ENCODE data around the gene SLC12A8. TPM values are rescaled to one million over a fixed set of nuclear protein-coding genes. Genes with fewer than 3 reads are reported as not detected.

The SLC12A8 gene
- total RNA-seq, 1 donor from 2014 or later, result 2.2 TPM

DNA sequence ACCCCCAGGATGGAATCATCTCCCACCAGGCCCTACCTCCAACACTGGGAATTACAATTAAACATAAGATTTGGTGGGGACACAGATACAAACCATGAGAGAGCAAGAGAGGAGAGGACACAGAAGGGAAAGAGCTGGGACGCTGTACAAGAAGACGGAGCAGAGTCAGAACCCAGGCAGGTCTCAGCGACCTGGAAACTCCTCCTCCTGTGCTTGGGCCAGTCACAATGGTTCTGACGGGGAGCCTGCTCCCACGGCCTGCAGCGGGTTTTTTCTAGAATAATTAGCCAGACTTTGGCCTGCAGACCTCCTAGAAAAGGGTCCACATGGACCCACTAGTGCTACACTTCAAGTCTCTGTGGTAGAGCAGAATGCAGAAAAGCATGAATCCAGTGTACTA is 5.6 kb downstream of the SLC12A8 start:
- Histone ChIP-seq H3K79me2 (ENCODE audit: low read depth) (no peaks in the 10 kb centered on the region), H3K27ac (no peak overlapping the region), H3K27me3 (no peaks in the 10 kb centered on the region), H4K20me1 (ENCODE audit: low read depth) (no peaks in the 10 kb centered on the region), H3K4me2 (no peak overlapping the region), H3K9me3 (ENCODE audit: low read depth) (no peaks in the 10 kb centered on the region), H3K36me3 (no peaks in the 10 kb centered on the region), H3K4me3 (no peak overlapping the region), H3F3A (ENCODE audit: low read depth) (no peaks in the 10 kb centered on the region), H3K4me1 (peaks cover 4% of the 10 kb centered on the region), H2AFZ (replicated peaks) (no peak overlapping the region), H3K9ac (no peak overlapping the region)
- peaks cover 13% of the 10 kb centered on the region for H3K27me3 Mint-ChIP-seq (ENCODE audit: insufficient read depth, low read depth)
- H3K4me1 Mint-ChIP-seq, result peaks cover 8% of the 10 kb centered on the region
- peaks cover 11% of the 10 kb centered on the region for H3K9me3 Mint-ChIP-seq
- H3K27ac Mint-ChIP-seq, result no peak overlapping the region
- no peak for TF ChIP-seq EZH2phosphoT487 (IDR thresholded peaks at IDR 0.05)
- no peak for TF ChIP-seq CTCF (IDR thresholded peaks at IDR 0.05)
- no peak for TF ChIP-seq EZH2 (IDR thresholded peaks at IDR 0.05)
- H3K36me3 Mint-ChIP-seq, result peaks cover 4% of the 10 kb centered on the region
- no peak for DNase-seq (ENCODE audit: low spot score)
- no peak overlapping the region for H3K4me3 Mint-ChIP-seq

- Histone ChIP-seq H2AFZ (replicated peaks) (no peak overlapping the region), H3K4me1 (no peaks in the 10 kb centered on the region), H3K27ac (no peak overlapping the region), H3K4me2 (no peak overlapping the region), H3F3A (ENCODE audit: low read depth) (no peaks in the 10 kb centered on the region), H3K9ac (no peak overlapping the region), H3K4me3 (no peak overlapping the region), H3K79me2 (ENCODE audit: low read depth) (no peaks in the 10 kb centered on the region), H3K36me3 (no peaks in the 10 kb centered on the region), H3K9me3 (ENCODE audit: low read depth) (no peaks in the 10 kb centered on the region), H3K27me3 (no peaks in the 10 kb centered on the region), H4K20me1 (ENCODE audit: low read depth) (no peaks in the 10 kb centered on the region)
- H3K9me3 Mint-ChIP-seq, result peaks cover 11% of the 10 kb centered on the region
- no peak overlapping the region for H3K27ac Mint-ChIP-seq
- H3K27me3 Mint-ChIP-seq (ENCODE audit: insufficient read depth, low read depth), result peaks cover 3% of the 10 kb centered on the region
- TF ChIP-seq EZH2 (IDR thresholded peaks at IDR 0.05) (no peak), EZH2phosphoT487 (IDR thresholded peaks at IDR 0.05) (no peak), CTCF (IDR thresholded peaks at IDR 0.05) (no peak)
- no peak overlapping the region for H3K4me3 Mint-ChIP-seq
- peaks cover 3% of the 10 kb centered on the region for H3K4me1 Mint-ChIP-seq
- DNase-seq (ENCODE audit: low spot score), result no peak
- peaks cover 4% of the 10 kb centered on the region for H3K36me3 Mint-ChIP-seq
Observed at GRCh38 chr3:125203731-125204130, 8.8 kb downstream of the SLC12A8 start.

DNA sequence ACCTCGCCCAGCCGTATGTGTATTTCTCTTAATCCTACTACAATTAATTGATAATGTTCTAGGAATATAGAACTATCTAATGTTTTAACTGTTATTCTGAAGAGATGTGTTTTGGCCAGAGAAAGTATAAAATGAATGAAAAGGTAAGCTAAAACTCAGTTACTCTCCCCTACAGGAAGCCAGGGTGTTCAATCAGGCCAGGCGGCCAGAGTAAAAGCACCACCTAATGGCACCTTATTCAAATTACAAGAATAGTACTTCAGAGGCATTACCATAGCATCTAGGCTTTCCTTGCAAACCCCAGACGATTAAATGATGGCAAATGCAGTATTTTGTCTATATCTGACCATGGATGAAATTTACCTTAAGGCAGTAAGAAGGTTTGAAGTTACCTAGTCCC is 10.4 kb downstream of the SLC12A8 start:
- Histone ChIP-seq H4K20me1 (ENCODE audit: low read depth) (no peaks in the 10 kb centered on the region), H3K4me2 (no peak overlapping the region), H3K27ac (no peak overlapping the region), H3K4me1 (no peaks in the 10 kb centered on the region), H2AFZ (replicated peaks) (no peak overlapping the region), H3K4me3 (no peak overlapping the region), H3K9me3 (ENCODE audit: low read depth) (no peaks in the 10 kb centered on the region), H3K36me3 (no peaks in the 10 kb centered on the region), H3K27me3 (no peaks in the 10 kb centered on the region), H3K79me2 (ENCODE audit: low read depth) (no peaks in the 10 kb centered on the region), H3K9ac (no peak overlapping the region), H3F3A (ENCODE audit: low read depth) (no peaks in the 10 kb centered on the region)
- no peaks in the 10 kb centered on the region for H3K4me1 Mint-ChIP-seq
- TF ChIP-seq EZH2 (IDR thresholded peaks at IDR 0.05) (no peak), CTCF (IDR thresholded peaks at IDR 0.05) (peak; percentile 50)
- no peak overlapping the region for H3K27ac Mint-ChIP-seq
- H3K27me3 Mint-ChIP-seq (ENCODE audit: insufficient read depth, low read depth), result peaks cover 3% of the 10 kb centered on the region
- peaks cover 4% of the 10 kb centered on the region for H3K36me3 Mint-ChIP-seq
- DNase-seq (ENCODE audit: low spot score), result peak; percentile 29
- H3K9me3 Mint-ChIP-seq, result peaks cover 11% of the 10 kb centered on the region
- no peak overlapping the region for H3K4me3 Mint-ChIP-seq
